K562 (cell line): Measurements from ENCODE around the gene GFRA3.

Source experiments
- EZH2 ChIP-seq: IDR thresholded peaks from 2 replicates; pipeline ENCODE4 v1.6.1; 2012; ENCODE audit warnings: low read depth, mild to moderate bottlenecking, inconsistent platforms, low read length, borderline replicate concordance
- PATZ1 ChIP-seq: fragments of 250-450 bp; sonication (Bioruptor Pico); IDR thresholded peaks from 2 replicates; pipeline ENCODE4 v1.5.0; 2020; ENCODE audit warnings: mild to moderate bottlenecking, borderline replicate concordance

GRCh38 chr5:138229387-138229786 is 45.0 kb downstream of the GFRA3 start:
- TF ChIP-seq EZH2 = no peak
- TF ChIP-seq PATZ1 = no peak
